CD4-positive, alpha-beta T cell treated with Interleukin-21 for 1 hour (primary cell): ENCODE results near the gene PDE2A.

ENCODE experiments used
- DNase-seq: peaks from one replicate; pipeline ENCODE4 v3.0.0-alpha.2; 2020

The PDE2A gene

GRCh38 chr11:72704028-72704782 lies 30.0 kb upstream of the PDE2A start:
- no peak for DNase-seq

GRCh38 chr11:72703267-72704008 lies 29.2 kb upstream of the PDE2A start:
- DNase-seq = no peak

- DNase-seq = no peak
These were observed 28.5 kb upstream of the PDE2A start for GRCh38 chr11:72702577-72703241.

GRCh38 chr11:72702096-72702495 lies 27.9 kb upstream of the PDE2A start:
- no peak for DNase-seq

- DNase-seq = no peak
These were observed 27.2 kb upstream of the PDE2A start for GRCh38 chr11:72701466-72701865.

- DNase-seq = no peak
These were observed 25.9 kb upstream of the PDE2A start for GRCh38 chr11:72700146-72700545.

- DNase-seq = no peak
These were observed 23.6 kb upstream of the PDE2A start for GRCh38 chr11:72697814-72698213.

- no peak for DNase-seq
These were observed 22.9 kb upstream of the PDE2A start for GRCh38 chr11:72696866-72697700.

- DNase-seq = no peak
These were observed 21.1 kb upstream of the PDE2A start for GRCh38 chr11:72695354-72695753.

- no peak for DNase-seq
These were observed 19.2 kb upstream of the PDE2A start for GRCh38 chr11:72693271-72693968.

- no peak for DNase-seq
These were observed 18.4 kb upstream of the PDE2A start for GRCh38 chr11:72692498-72693237.

- no peak for DNase-seq
These were observed 15.9 kb upstream of the PDE2A start for GRCh38 chr11:72690166-72690565.

- DNase-seq = no peak
These were observed 14.7 kb upstream of the PDE2A start for GRCh38 chr11:72688929-72689328.

- DNase-seq = no peak
These were observed 14.3 kb upstream of the PDE2A start for GRCh38 chr11:72688486-72688885.

- DNase-seq = no peak
These were observed 13.1 kb upstream of the PDE2A start for GRCh38 chr11:72687326-72687725.

GRCh38 chr11:72686639-72687220 lies 12.5 kb upstream of the PDE2A start:
- DNase-seq = no peak

GRCh38 chr11:72685560-72686480 lies 11.6 kb upstream of the PDE2A start:
- peak; percentile 24 for DNase-seq

GRCh38 chr11:72684236-72684912 lies 10.2 kb upstream of the PDE2A start:
- DNase-seq = peak; percentile 38

GRCh38 chr11:72683782-72684200 lies 9.6 kb upstream of the PDE2A start:
- peak; percentile 64 for DNase-seq
